ENCODE results near the gene HMCES.
A peak's percentile ranks its signal among the peaks of the same experiment; 100 is the strongest.

HMCES gene

GRCh38 chr3:129268396-129268795 lies 10.3 kb upstream of the HMCES start:
- no peak for ATAC-seq
- TF ChIP-seq ISL1 (CRISPR knock-in tag; IDR thresholded peaks at IDR 0.05) = no peak

- no peak for ATAC-seq
- no peak for TF ChIP-seq TCF4 (CRISPR knock-in tag; IDR thresholded peaks at IDR 0.05; ENCODE audit: borderline replicate concordance)
Measured at GRCh38 chr3:129271674-129272073, 7.0 kb upstream of the HMCES start.

GRCh38 chr3:129276385-129276784 lies 2.3 kb upstream of the HMCES start:
- ATAC-seq = no peak
- TF ChIP-seq TSHZ2 (CRISPR knock-in tag; IDR thresholded peaks at IDR 0.05) = no peak

GRCh38 chr3:129277829-129278271 lies 820 bp upstream of the HMCES start:
- TF ChIP-seq ESRRG (CRISPR knock-in tag; IDR thresholded peaks at IDR 0.05) (no peak), PATZ1 (CRISPR knock-in tag; IDR thresholded peaks at IDR 0.05; ENCODE audit: borderline replicate concordance) (no peak), ISL1 (CRISPR knock-in tag; IDR thresholded peaks at IDR 0.05) (no peak)
- peak; percentile 12; the same call in 2 of the 3 replicates for ATAC-seq

GRCh38 chr3:129278966-129279906 lies 566 bp downstream of the HMCES start:
- ATAC-seq = peak; percentile 72
- TF ChIP-seq CSRNP3 (CRISPR knock-in tag; IDR thresholded peaks at IDR 0.05) = no peak
- TF ChIP-seq CSDC2 (CRISPR knock-in tag; IDR thresholded peaks at IDR 0.05) = no peak
- TF ChIP-seq ESRRG (CRISPR knock-in tag; IDR thresholded peaks at IDR 0.05) = no peak
- no peak for TF ChIP-seq TCF4 (CRISPR knock-in tag; IDR thresholded peaks at IDR 0.05; ENCODE audit: borderline replicate concordance)
- TF ChIP-seq TSHZ2 (CRISPR knock-in tag; IDR thresholded peaks at IDR 0.05) = no peak
- no peak for TF ChIP-seq ZNF70 (CRISPR knock-in tag; IDR thresholded peaks at IDR 0.05)
- no peak for TF ChIP-seq PPARA (CRISPR knock-in tag; IDR thresholded peaks at IDR 0.05; ENCODE audit: borderline replicate concordance)
- no peak for TF ChIP-seq ARNTL (CRISPR knock-in tag; IDR thresholded peaks at IDR 0.05; ENCODE audit: borderline replicate concordance, low read depth)
- TF ChIP-seq GLIS3 (CRISPR knock-in tag; IDR thresholded peaks at IDR 0.05) = no peak
- TF ChIP-seq POU6F1 (CRISPR knock-in tag; IDR thresholded peaks at IDR 0.05; ENCODE audit: borderline replicate concordance, low read depth) = no peak
- TF ChIP-seq PATZ1 (CRISPR knock-in tag; IDR thresholded peaks at IDR 0.05; ENCODE audit: borderline replicate concordance) = no peak
- no peak for TF ChIP-seq ZFP3 (CRISPR knock-in tag; IDR thresholded peaks at IDR 0.05)
- TF ChIP-seq BACH2 (CRISPR knock-in tag; IDR thresholded peaks at IDR 0.05; ENCODE audit: borderline replicate concordance) = no peak
- no peak for TF ChIP-seq CREB5 (CRISPR knock-in tag; IDR thresholded peaks at IDR 0.05; ENCODE audit: low read depth)
- no peak for TF ChIP-seq OSR1 (CRISPR knock-in tag; IDR thresholded peaks at IDR 0.05)
- no peak for TF ChIP-seq RARB (CRISPR knock-in tag; IDR thresholded peaks at IDR 0.05)
- no peak for TF ChIP-seq ZNF565 (CRISPR knock-in tag; conservative IDR thresholded peaks at IDR 0.05; ENCODE audit: low read depth)

All from SK-N-SH treated with all-trans-retinoic acid at 6 μM for 48 hours (cell line).